Stimulated activated CD8-positive, alpha-beta memory T cell treated with anti-CD3 and anti-CD28 coated beads, Interleukin-12 subunit alpha, Interleukin-12 subunit beta, amount 100 ng/mL, for 24 hours (primary cell): ENCODE data around the gene WNT9B.

ENCODE experiments used
- DNase-seq: peaks from one replicate; pipeline ENCODE4 v3.0.0-alpha.2; 2020; ENCODE audit errors: extremely low read depth

The WNT9B gene

GRCh38 chr17:46857600-46857999, 6.2 kb downstream of the WNT9B start:
- DNase-seq = no peak

- no peak for DNase-seq
These were observed 8.6 kb downstream of the WNT9B start for GRCh38 chr17:46859996-46860395.

GRCh38 chr17:46862949-46863348, 11.6 kb downstream of the WNT9B start:
- DNase-seq = no peak

- no peak for DNase-seq
These were observed 12.2 kb downstream of the WNT9B start for GRCh38 chr17:46863383-46864121.

GRCh38 chr17:46865100-46865499, 13.7 kb downstream of the WNT9B start:
- DNase-seq = no peak

DNA sequence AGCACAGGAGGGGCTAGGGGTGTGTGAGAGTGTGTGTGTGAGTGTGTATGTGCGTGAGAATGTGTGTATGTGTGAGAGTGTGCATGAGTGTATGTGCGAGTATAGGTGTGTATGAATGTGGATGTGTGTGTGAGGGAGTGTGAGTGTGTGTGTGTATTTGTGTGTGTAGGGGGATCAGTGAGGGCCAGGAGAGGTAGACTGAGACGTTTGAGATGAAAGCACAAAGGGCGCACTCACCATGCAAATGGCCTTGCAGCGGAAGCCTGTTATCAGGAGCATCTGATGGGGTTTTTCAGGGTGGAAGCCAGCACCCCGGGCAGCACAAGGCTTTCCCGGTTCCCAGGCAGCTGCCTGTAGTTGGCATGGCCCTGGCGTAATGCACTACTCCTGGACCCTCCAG, 14.9 kb downstream of the WNT9B start:
- no peak for DNase-seq

- DNase-seq = no peak
These were observed 15.4 kb downstream of the WNT9B start for GRCh38 chr17:46866747-46867146.

DNA sequence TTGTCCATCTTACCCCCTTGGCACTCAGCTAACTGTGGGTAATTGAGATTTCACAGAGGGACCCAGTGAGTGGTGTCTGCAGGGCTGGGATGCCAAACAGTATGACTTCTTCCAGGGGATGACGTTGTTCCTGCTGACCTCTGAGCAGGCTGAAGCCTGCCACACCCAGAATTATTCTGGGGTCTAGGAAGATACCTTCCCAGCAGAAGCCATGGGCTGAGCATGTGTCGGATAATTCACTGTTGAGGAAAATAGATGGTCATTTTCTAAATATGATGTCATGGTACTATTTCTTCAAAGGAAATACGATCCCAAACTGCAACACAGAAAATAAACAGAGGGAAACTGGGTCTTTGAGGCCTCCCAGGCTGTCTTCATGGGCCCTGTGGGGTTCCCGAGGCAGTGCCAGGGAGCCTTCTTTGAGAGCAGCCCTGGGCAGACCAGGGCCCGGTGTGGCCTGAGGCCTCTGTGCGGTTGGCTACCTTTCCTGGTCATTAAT, 17.4 kb downstream of the WNT9B start:
- DNase-seq = no peak

DNA sequence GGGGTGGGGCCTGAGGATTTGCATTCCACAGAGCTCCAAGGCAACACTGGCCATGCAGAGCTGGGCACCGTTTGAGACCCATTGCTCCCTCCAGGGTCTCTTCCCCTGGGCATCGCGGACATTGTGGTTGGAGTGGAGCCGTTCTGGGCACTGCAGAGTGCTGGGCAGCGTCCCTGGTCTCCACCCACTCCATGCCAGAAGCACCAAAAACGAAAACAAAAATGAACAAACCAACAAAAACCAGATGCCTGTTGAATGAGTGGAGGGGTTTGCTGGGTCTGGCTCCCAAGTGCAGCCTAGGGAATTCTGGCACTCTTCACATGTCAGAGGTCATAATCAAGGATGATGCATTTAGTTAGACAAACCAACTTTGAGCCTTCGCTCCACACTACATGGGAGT, 17.9 kb downstream of the WNT9B start:
- no peak for DNase-seq

- DNase-seq = no peak
These were observed 18.8 kb downstream of the WNT9B start for GRCh38 chr17:46869975-46870803.

GRCh38 chr17:46872421-46872820, 21.0 kb downstream of the WNT9B start:
- DNase-seq = no peak

- no peak for DNase-seq
These were observed 22.7 kb downstream of the WNT9B start for GRCh38 chr17:46873941-46874645.

DNA sequence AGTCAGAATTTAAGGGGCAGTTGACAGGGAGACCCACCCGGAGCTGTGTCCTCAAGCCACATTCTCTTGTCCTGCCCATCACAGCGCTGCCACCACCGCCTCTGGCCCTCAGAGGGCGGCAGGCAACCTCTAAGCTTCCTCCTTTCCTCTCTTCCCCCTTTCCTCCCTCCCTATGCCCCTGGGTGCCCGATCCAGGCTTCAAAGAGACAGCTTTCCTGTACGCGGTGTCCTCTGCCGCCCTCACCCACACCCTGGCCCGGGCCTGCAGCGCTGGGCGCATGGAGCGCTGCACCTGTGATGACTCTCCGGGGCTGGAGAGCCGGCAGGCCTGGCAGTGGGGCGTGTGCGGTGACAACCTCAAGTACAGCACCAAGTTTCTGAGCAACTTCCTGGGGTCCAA, 23.5 kb downstream of the WNT9B start:
- DNase-seq = no peak

GRCh38 chr17:46875849-46876352, 24.5 kb downstream of the WNT9B start:
- DNase-seq = no peak

DNA sequence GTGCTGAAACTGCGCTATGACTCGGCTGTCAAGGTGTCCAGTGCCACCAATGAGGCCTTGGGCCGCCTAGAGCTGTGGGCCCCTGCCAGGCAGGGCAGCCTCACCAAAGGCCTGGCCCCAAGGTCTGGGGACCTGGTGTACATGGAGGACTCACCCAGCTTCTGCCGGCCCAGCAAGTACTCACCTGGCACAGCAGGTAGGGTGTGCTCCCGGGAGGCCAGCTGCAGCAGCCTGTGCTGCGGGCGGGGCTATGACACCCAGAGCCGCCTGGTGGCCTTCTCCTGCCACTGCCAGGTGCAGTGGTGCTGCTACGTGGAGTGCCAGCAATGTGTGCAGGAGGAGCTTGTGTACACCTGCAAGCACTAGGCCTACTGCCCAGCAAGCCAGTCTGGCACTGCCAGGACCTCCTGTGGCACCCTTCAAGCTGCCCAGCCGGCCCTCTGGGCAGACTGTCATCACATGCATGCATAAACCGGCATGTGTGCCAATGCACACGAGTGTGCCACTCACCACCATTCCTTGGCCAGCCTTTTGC, 25.0 kb downstream of the WNT9B start:
- DNase-seq = no peak

GRCh38 chr17:46876926-46877325, 25.5 kb downstream of the WNT9B start:
- DNase-seq = no peak

- no peak for DNase-seq
These were observed 26.1 kb downstream of the WNT9B start for GRCh38 chr17:46877466-46877865.

DNA sequence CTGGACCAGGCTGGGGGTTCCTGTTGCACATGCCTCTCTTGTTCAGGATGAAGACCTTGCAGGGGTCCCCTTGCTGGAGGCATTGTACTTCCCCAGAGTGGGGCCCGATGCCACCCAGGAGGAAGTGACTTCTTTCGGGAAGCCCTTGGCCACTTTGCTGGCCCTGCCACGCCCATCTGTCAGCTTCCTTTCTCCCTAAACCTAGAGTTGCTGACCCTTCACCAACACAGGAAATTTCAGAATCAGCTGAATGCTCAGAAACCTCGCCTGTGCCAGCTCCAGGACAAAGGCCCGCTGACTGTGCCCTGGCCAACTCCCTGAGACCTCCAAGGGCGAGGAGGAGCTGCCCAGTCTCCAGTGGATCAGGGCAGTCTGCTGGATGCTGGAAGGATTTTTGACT, 26.7 kb downstream of the WNT9B start:
- no peak for DNase-seq

GRCh38 chr17:46879101-46879500, 27.7 kb downstream of the WNT9B start:
- no peak for DNase-seq

DNA sequence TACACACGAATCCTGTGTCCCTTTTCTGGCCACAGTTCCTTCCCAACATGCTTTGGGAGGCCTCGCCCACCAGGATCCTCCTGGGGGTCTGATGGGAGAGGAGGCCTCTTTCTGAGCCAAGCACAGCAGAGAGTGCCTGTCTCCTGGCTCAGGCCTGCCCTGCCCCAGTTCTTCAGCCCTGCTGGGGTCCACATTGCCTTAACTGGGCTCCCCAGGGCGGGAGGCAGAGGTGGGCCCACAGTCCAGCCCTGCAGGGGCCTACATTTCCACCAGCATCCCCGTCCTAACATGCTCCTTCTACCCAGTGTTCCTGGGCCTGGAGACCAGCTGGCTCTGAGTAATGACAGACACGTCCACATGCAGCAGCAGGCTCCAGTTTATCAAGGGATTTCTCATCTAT, 29.6 kb downstream of the WNT9B start:
- DNase-seq = no peak

DNA sequence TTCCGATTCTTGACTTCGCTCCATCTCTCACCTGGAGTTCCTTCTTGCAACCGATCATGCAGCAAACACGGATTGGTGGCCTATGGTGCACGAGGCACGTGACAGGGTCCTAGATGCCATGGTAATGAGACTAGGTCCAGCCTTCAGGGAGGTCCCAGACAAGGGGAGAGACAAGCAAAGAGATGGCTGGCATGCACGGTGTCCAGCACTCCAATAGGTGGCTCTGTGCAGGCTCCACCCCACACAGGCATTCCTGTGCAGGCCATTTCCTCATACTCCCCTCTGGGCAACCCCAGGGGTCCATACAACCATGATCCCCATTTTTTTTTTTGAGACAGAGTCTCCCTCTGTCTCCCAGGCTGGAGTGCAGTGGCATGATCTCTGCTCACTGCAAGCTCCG, 31.3 kb downstream of the WNT9B start:
- DNase-seq = no peak
